H9 (cell line): ENCODE measurements around the gene ZNF766. TPM values are rescaled to one million over a fixed set of nuclear protein-coding genes. Genes with fewer than 3 reads are reported as not detected.

Source experiments
- DNase-seq: peaks from one replicate; pipeline ENCODE4 v3.0.0-alpha.2; 2017
- H2AFZ ChIP-seq: one replicate; pipeline ENCODE4 v1.6.1; 2013; ENCODE audit warnings: mild to moderate bottlenecking, low read length, control low read depth, moderate library complexity
- H2AK5ac ChIP-seq: 2 replicates; pipeline ENCODE4 v1.6.1; 2013; ENCODE audit warnings: low read length, control low read depth, mixed read lengths; ENCODE audit not compliant: insufficient read length
- H2BK120ac ChIP-seq: one replicate; pipeline ENCODE4 v1.6.1; 2013; ENCODE audit warnings: low read depth, mild to moderate bottlenecking, low read length, control low read depth, inconsistent platforms; ENCODE audit not compliant: poor library complexity, severe bottlenecking
- H2BK12ac ChIP-seq: 2 replicates; pipeline ENCODE4 v1.6.1; 2013; ENCODE audit warnings: low read length, control low read depth, mixed read lengths, low read depth; ENCODE audit not compliant: insufficient read length
- H2BK15ac ChIP-seq: 2 replicates; pipeline ENCODE4 v1.6.1; 2013; ENCODE audit warnings: low read depth, low read length, control low read depth
- H2BK20ac ChIP-seq: one replicate; pipeline ENCODE4 v1.6.1; 2013; ENCODE audit warnings: low read depth, mild to moderate bottlenecking, low read length, control low read depth, inconsistent platforms; ENCODE audit not compliant: poor library complexity, severe bottlenecking
- H2BK5ac ChIP-seq: 2 replicates; pipeline ENCODE4 v1.6.1; 2013; ENCODE audit warnings: low read length, control low read depth, mixed read lengths; ENCODE audit not compliant: insufficient read length
- H3K14ac ChIP-seq: 2 replicates; pipeline ENCODE4 v1.6.1; 2013; ENCODE audit warnings: low read length, control low read depth; ENCODE audit not compliant: insufficient read depth
- H3K18ac ChIP-seq: 2 replicates; pipeline ENCODE4 v1.6.1; 2013; ENCODE audit warnings: low read depth, mild to moderate bottlenecking, mixed read lengths, low read length, control low read depth; ENCODE audit not compliant: insufficient read length
- H3K23ac ChIP-seq: 2 replicates; pipeline ENCODE4 v1.6.1; 2013; ENCODE audit warnings: low read length, control low read depth, mixed read lengths, low read depth; ENCODE audit not compliant: insufficient read length
- H3K23me2 ChIP-seq: 2 replicates; pipeline ENCODE4 v1.6.1; 2013; ENCODE audit warnings: low read depth, mild to moderate bottlenecking, mixed read lengths, low read length, control low read depth; ENCODE audit not compliant: insufficient read length, poor library complexity, severe bottlenecking
- H3K27ac ChIP-seq: 2 replicates; pipeline ENCODE4 v1.5.1; 2013; ENCODE audit warnings: low read length, control low read depth, mixed read lengths, low read depth; ENCODE audit not compliant: insufficient read length
- H3K27me3 ChIP-seq: 2 replicates; pipeline ENCODE4 v1.6.1; 2013; ENCODE audit warnings: low read length, control low read depth, inconsistent platforms; ENCODE audit not compliant: insufficient read depth
- H3K4ac ChIP-seq: 2 replicates; pipeline ENCODE4 v1.6.1; 2013; ENCODE audit warnings: low read depth, mild to moderate bottlenecking, control low read depth, inconsistent platforms, low read length, moderate library complexity
- H3K4me1 ChIP-seq: 2 replicates; pipeline ENCODE4 v1.6.1; 2013; ENCODE audit warnings: low read length, control low read depth, inconsistent platforms; ENCODE audit not compliant: insufficient read depth
- H3K4me2 ChIP-seq: 2 replicates; pipeline ENCODE4 v1.6.1; 2013; ENCODE audit warnings: low read length, control low read depth, mixed read lengths; ENCODE audit not compliant: insufficient read length, insufficient read depth
- H3K56ac ChIP-seq: 2 replicates; pipeline ENCODE4 v1.6.1; 2013; ENCODE audit warnings: low read depth, mild to moderate bottlenecking, mixed read lengths, low read length, control low read depth; ENCODE audit not compliant: insufficient read length
- H3K79me1 ChIP-seq: 2 replicates; pipeline ENCODE4 v1.6.1; 2013; ENCODE audit warnings: low read depth, mild to moderate bottlenecking, moderate library complexity, low read length, control low read depth, inconsistent platforms; ENCODE audit not compliant: insufficient read depth, poor library complexity, severe bottlenecking
- H3K79me2 ChIP-seq: 2 replicates; pipeline ENCODE4 v1.6.1; 2013; ENCODE audit warnings: low read length, control low read depth, inconsistent platforms; ENCODE audit not compliant: insufficient read depth
- H3K9ac ChIP-seq: 2 replicates; pipeline ENCODE4 v1.6.1; 2013; ENCODE audit warnings: low read length, control low read depth, mixed read lengths; ENCODE audit not compliant: insufficient read length; ENCODE audit errors: extremely low read depth
- H3K9me3 ChIP-seq: one replicate; pipeline ENCODE4 v1.6.1; 2013; ENCODE audit warnings: low read depth, low read length, inconsistent platforms; ENCODE audit not compliant: control insufficient read depth
- H3T11ph ChIP-seq: one replicate; pipeline ENCODE4 v1.6.1; 2013; ENCODE audit warnings: mild to moderate bottlenecking, low read length, control low read depth, inconsistent platforms
- H4K20me1 ChIP-seq: one replicate; pipeline ENCODE4 v1.6.1; 2013; ENCODE audit not compliant: control insufficient read depth, insufficient read length, insufficient read depth
- H4K5ac ChIP-seq: 2 replicates; pipeline ENCODE4 v1.6.1; 2013; ENCODE audit warnings: low read depth, mild to moderate bottlenecking, mixed read lengths, low read length, control low read depth; ENCODE audit not compliant: insufficient read length
- H4K8ac ChIP-seq: replicated peaks from 2 replicates; pipeline ENCODE4 v1.6.1; 2013; ENCODE audit warnings: low read length, control low read depth, mixed read lengths, low read depth; ENCODE audit not compliant: insufficient read length
- H4K91ac ChIP-seq: 2 replicates; pipeline ENCODE4 v1.6.1; 2013; ENCODE audit warnings: low read depth, mild to moderate bottlenecking, moderate library complexity, mixed read lengths, low read length, control low read depth; ENCODE audit not compliant: insufficient read length
- H3K27ac Mint-ChIP-seq, 3 experiments: 2 replicates in 2 of 3; 3 replicates in 1 of 3; pipeline ENCODE4 v1.8.0; 2020 to 2021; ENCODE audit warnings: mixed read lengths in 3 of 3, mild to moderate bottlenecking in 1 of 3, moderate library complexity in 1 of 3
- H3K27me3 Mint-ChIP-seq: 2 replicates; pipeline ENCODE4 v1.8.0; 2021; ENCODE audit warnings: low read depth, mild to moderate bottlenecking, moderate library complexity, mixed read lengths
- H3K36me3 Mint-ChIP-seq, 3 experiments: 2 replicates in 2 of 3; 3 replicates in 1 of 3; pipeline ENCODE4 v1.8.0; 2020 to 2021; ENCODE audit warnings: low read depth in 3 of 3, mixed read lengths in 3 of 3; ENCODE audit not compliant: insufficient read depth in 1 of 3
- H3K4me1 Mint-ChIP-seq, 2 experiments: 2 replicates each; pipeline ENCODE4 v1.8.0; 2020; ENCODE audit warnings: mixed read lengths in 2 of 2
- H3K4me3 Mint-ChIP-seq, 2 experiments: 2 replicates in 1 of 2; 3 replicates in 1 of 2; pipeline ENCODE4 v1.8.0; 2020 to 2021; ENCODE audit warnings: mild to moderate bottlenecking in 2 of 2, mixed read lengths in 2 of 2, moderate library complexity in 1 of 2
- H3K9me3 Mint-ChIP-seq, 2 experiments: 2 replicates in 1 of 2; 3 replicates in 1 of 2; pipeline ENCODE4 v1.8.0; 2020; ENCODE audit warnings: mild to moderate bottlenecking in 2 of 2, mixed read lengths in 2 of 2, moderate library complexity in 1 of 2
- WGBS: extraction: QIAGEN DNeasy Blood & Tissue Kit; methylation state at CpG from one replicate; pipeline ENCODE4 v1.1.7; 2013; ENCODE audit warnings: missing lambda C conversion rate, low lambda C conversion rate, mixed read lengths; ENCODE audit not compliant: insufficient read length; ENCODE audit errors: extremely low coverage; 5-methylcytosine and 5-hydroxymethylcytosine counted together
- total RNA-seq: library from RNA; stranded (reverse); gene quantifications from 2 replicates; pipeline ENCODE4 v1.2.1, GENCODE V29; 2021
- TF ChIP-seq, protein P1 (sequence below): fragments of 200-600 bp; sonication (generic); conservative IDR thresholded peaks from 3 replicates; pipeline ENCODE4 v1.8.0; 2021; ENCODE audit warnings: antibody characterized with exemption, mild to moderate bottlenecking

ZNF766 gene
- total RNA-seq, 1 experiment from 2014 or later = 33.6 TPM

DNA sequence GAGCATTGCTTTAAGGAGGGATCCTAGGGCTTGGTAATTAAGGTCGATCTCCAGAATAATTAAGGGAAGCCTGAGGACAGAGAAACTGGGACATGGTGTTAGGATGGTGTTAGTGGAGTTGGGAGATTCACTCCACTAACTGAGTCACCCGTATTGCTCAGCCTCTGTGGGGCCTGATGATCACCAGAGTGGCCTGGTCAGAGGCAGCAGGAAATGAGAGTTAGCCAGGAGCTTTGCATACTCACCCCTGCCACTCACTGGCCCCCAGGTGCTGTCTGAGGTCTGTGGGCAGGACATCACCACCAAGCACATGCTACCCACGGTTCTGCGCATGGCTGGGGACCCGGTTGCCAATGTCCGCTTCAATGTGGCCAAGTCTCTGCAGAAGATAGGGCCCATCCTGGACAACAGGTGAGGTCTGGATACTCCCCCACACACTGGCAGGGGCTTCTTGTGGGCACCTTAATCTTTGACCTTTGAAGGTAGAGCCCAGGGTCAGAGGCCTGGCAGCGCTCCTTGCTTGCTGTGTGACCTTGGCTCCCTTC is 47.5 kb upstream of the ZNF766 start:
- Histone ChIP-seq H2AFZ (no peak overlapping the region), H3K9ac (no peak overlapping the region), H2AK5ac (no peak overlapping the region), H3K27me3 (no peaks in the 10 kb centered on the region), H3K23me2 (no peaks in the 10 kb centered on the region), H2BK12ac (no peak overlapping the region), H3T11ph (no peak overlapping the region), H3K14ac (no peak overlapping the region), H3K4me2 (no peak overlapping the region), H2BK15ac (no peak overlapping the region), H4K5ac (no peak overlapping the region), H2BK5ac (no peak overlapping the region), H3K79me2 (no peaks in the 10 kb centered on the region), H3K18ac (no peak overlapping the region), H3K79me1 (no peaks in the 10 kb centered on the region), H2BK120ac (no peak overlapping the region), H3K4me1 (no peaks in the 10 kb centered on the region), H3K4ac (no peak overlapping the region), H3K27ac (no peak overlapping the region), H4K20me1 (peaks cover 2% of the 10 kb centered on the region), H2BK20ac (no peak overlapping the region), H3K9me3 (no peaks in the 10 kb centered on the region), H4K91ac (no peak overlapping the region), H3K23ac (no peak overlapping the region), H3K56ac (no peak overlapping the region), H4K8ac (no peak overlapping the region)
- H3K27ac Mint-ChIP-seq = peak overlapping the region in 1 of 3 experiments; percentile 53; a peak in 1 of 7 replicates
- no peak for DNase-seq
- H3K4me1 Mint-ChIP-seq = no peaks in the 10 kb centered on the region
- peaks cover 80 to 96% (median 94%) of the 10 kb centered on the region in 3 experiments for H3K36me3 Mint-ChIP-seq
- H3K4me3 Mint-ChIP-seq = no peak overlapping the region
- no peaks in the 10 kb centered on the region for H3K9me3 Mint-ChIP-seq
- no CpG with 5 or more reads among the region's 7 CpGs for WGBS
- no peaks in the 10 kb centered on the region for H3K27me3 Mint-ChIP-seq
- TF ChIP-seq, protein P1, sequence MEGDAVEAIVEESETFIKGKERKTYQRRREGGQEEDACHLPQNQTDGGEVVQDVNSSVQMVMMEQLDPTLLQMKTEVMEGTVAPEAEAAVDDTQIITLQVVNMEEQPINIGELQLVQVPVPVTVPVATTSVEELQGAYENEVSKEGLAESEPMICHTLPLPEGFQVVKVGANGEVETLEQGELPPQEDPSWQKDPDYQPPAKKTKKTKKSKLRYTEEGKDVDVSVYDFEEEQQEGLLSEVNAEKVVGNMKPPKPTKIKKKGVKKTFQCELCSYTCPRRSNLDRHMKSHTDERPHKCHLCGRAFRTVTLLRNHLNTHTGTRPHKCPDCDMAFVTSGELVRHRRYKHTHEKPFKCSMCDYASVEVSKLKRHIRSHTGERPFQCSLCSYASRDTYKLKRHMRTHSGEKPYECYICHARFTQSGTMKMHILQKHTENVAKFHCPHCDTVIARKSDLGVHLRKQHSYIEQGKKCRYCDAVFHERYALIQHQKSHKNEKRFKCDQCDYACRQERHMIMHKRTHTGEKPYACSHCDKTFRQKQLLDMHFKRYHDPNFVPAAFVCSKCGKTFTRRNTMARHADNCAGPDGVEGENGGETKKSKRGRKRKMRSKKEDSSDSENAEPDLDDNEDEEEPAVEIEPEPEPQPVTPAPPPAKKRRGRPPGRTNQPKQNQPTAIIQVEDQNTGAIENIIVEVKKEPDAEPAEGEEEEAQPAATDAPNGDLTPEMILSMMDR = no peak
